ENCODE data around the gene MYL7. TPM values are rescaled to one million over a fixed set of nuclear protein-coding genes. Genes with fewer than 3 reads are reported as not detected.

MYL7 gene
- total RNA-seq, 1 donor from 2014 or later = 518 TPM

- Histone ChIP-seq H3K4me1 (peaks cover 25% of the 10 kb centered on the region), H3K27ac (replicated peaks) (no peak overlapping the region), H3K27me3 (ENCODE audit: low read depth) (peaks cover 10% of the 10 kb centered on the region), H3K4me3 (no peak overlapping the region), H3K36me3 (no peaks in the 10 kb centered on the region), H3K9me3 (replicated peaks) (no peaks in the 10 kb centered on the region)
- TF ChIP-seq CTCF (IDR thresholded peaks at IDR 0.05; ENCODE audit: borderline replicate concordance) = no peak
- no peak for DNase-seq
- intact Hi-C loops (cut with micrococcal nuclease) = no loop called here
These were observed 32.1 kb downstream of the MYL7 start for GRCh38 chr7:44108768-44109750.

GRCh38 chr7:44107961-44108767 is 33.0 kb downstream of the MYL7 start:
- no peak for DNase-seq
- Histone ChIP-seq H3K9me3 (replicated peaks) (no peaks in the 10 kb centered on the region), H3K27me3 (ENCODE audit: low read depth) (peaks cover 10% of the 10 kb centered on the region), H3K4me1 (peaks cover 21% of the 10 kb centered on the region), H3K27ac (replicated peaks) (no peak overlapping the region), H3K36me3 (no peaks in the 10 kb centered on the region), H3K4me3 (no peak overlapping the region)
- intact Hi-C loops (cut with micrococcal nuclease) = no loop called here
- no peak for TF ChIP-seq CTCF (IDR thresholded peaks at IDR 0.05; ENCODE audit: borderline replicate concordance)

GRCh38 chr7:44107116-44107960 is 33.8 kb downstream of the MYL7 start:
- intact Hi-C loops (cut with micrococcal nuclease) = no loop called here
- Histone ChIP-seq H3K27me3 (ENCODE audit: low read depth) (peaks cover 10% of the 10 kb centered on the region), H3K4me3 (no peak overlapping the region), H3K9me3 (replicated peaks) (no peaks in the 10 kb centered on the region), H3K27ac (replicated peaks) (no peak overlapping the region), H3K4me1 (peaks cover 21% of the 10 kb centered on the region), H3K36me3 (no peaks in the 10 kb centered on the region)
- no peak for TF ChIP-seq CTCF (IDR thresholded peaks at IDR 0.05; ENCODE audit: borderline replicate concordance)
- no peak for DNase-seq

- H3K9me3 ChIP-seq (replicated peaks) = no peaks in the 10 kb centered on the region
- no peak overlapping the region for H3K27ac ChIP-seq (replicated peaks)
- no peak for TF ChIP-seq CTCF (IDR thresholded peaks at IDR 0.05; ENCODE audit: borderline replicate concordance)
- peaks cover 10% of the 10 kb centered on the region for H3K27me3 ChIP-seq (ENCODE audit: low read depth)
- H3K36me3 ChIP-seq = no peaks in the 10 kb centered on the region
- peaks cover 21% of the 10 kb centered on the region for H3K4me1 ChIP-seq
- no peak for DNase-seq
- H3K4me3 ChIP-seq = no peak overlapping the region
- intact Hi-C loops (cut with micrococcal nuclease) = no loop called here
These were observed 34.6 kb downstream of the MYL7 start for GRCh38 chr7:44106311-44107065.
